NCI-H2171 treated with DMSO at 0.1 percent for 48 hours (cell line): ENCODE data around the gene MS4A10.

Source experiments
- DNase-seq: peaks from one replicate; lab custom pipeline; 2025; lab: John Stamatoyannopoulos, UW

The MS4A10 gene

GRCh38 chr11:60830478-60831142 lies 45.5 kb downstream of the MS4A10 start:
- DNase-seq: no peak

GRCh38 chr11:60831143-60831500 lies 46.0 kb downstream of the MS4A10 start:
- DNase-seq: peak; percentile 88

- peak; percentile 65 for DNase-seq
Observed at GRCh38 chr11:60831501-60832079, 46.5 kb downstream of the MS4A10 start.

- no peak for DNase-seq
Observed at GRCh38 chr11:60834742-60835533, 49.8 kb downstream of the MS4A10 start.

GRCh38 chr11:60835534-60835846 lies 50.4 kb downstream of the MS4A10 start:
- peak; percentile 51 for DNase-seq

- no peak for DNase-seq
Observed at GRCh38 chr11:60836866-60837515, 51.9 kb downstream of the MS4A10 start.

- DNase-seq: peak; percentile 50
Observed at GRCh38 chr11:60838132-60838531, 53.0 kb downstream of the MS4A10 start.

GRCh38 chr11:60840470-60841430 lies 55.6 kb downstream of the MS4A10 start:
- DNase-seq: no peak

GRCh38 chr11:60841797-60842667 lies 56.9 kb downstream of the MS4A10 start, which contains the start of gene CCDC86:
TSS of gene CCDC86 (plus strand) at chr11:60842113. CDS start at chr11:60842125, 12 bp downstream.
- peak; percentile 91 for DNase-seq

GRCh38 chr11:60842668-60843600 lies 57.8 kb downstream of the MS4A10 start:
- DNase-seq: no peak

- no peak for DNase-seq
Observed at GRCh38 chr11:60844045-60844869, 59.1 kb downstream of the MS4A10 start.

- no peak for DNase-seq
Observed at GRCh38 chr11:60844870-60845221, 59.7 kb downstream of the MS4A10 start.

GRCh38 chr11:60845338-60845737 lies 60.2 kb downstream of the MS4A10 start:
- DNase-seq: no peak

GRCh38 chr11:60847281-60847680 lies 62.1 kb downstream of the MS4A10 start:
- no peak for DNase-seq

GRCh38 chr11:60847896-60848295 lies 62.8 kb downstream of the MS4A10 start:
- DNase-seq: no peak

- no peak for DNase-seq
Observed at GRCh38 chr11:60848714-60849151, 63.6 kb downstream of the MS4A10 start.

- DNase-seq: no peak
Observed at GRCh38 chr11:60849641-60850520, 64.7 kb downstream of the MS4A10 start.
